ENCODE measurements around the gene FOXC1. TPM values are rescaled to one million over a fixed set of nuclear protein-coding genes. Genes with fewer than 3 reads are reported as not detected.

The FOXC1 gene
- total and polyA plus RNA-seq, 2 donors, result 3.7 to 17.3 TPM

DNA sequence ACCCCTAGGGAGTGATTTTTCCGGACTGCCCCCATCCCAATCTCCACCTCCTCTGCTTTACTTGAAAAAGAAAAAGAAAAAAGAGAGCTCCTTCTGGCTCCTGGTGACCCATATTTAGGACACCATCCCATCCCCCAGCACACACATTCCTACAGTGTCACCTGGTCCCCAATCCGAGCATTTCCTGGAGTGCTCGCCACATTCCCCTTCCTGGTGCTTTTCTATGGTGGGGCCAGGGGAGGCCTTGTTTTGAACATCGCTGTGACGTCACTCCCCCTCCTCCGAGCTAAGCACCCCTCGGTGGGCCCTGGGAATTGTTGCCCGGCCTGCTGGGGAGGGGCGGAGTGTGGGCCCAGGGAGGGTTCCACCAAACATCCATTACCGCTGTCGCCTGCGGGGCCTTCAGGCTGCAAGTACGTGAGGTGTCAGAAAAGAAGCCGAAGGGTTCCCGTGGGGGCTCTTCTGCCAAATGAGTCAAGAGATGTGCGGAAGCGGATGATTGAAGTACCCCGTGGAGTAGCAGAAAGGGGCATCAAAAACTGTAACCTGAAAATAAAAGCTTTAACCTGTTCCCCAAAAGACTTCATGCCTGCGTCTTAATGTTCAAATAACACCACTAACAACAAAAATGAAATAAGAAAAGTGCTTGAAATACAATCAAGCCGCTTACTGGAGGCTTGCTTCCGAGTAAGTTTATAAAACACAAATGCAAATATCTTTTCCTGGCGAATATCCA lies 2.8 kb upstream of the FOXC1 start:
- 10% methylated on average over 22 of the region's 22 CpGs for WGBS
- Histone ChIP-seq H3K36me3 (ENCODE audit: control insufficient read depth in 2 of 2, insufficient read depth in 2 of 2, low read length in 1 of 2) (no peaks in the 10 kb centered on the region), H3K27me3 (ENCODE audit: control insufficient read depth in 2 of 2, insufficient read depth in 1 of 2, low read length in 1 of 2) (peaks cover 94 to 98% of the 10 kb centered on the region in 2 donors), H3K4me3 (ENCODE audit: low read length in 2 of 2) (no peak overlapping the region), H3K4me1 (ENCODE audit: control insufficient read depth in 2 of 2, insufficient read depth in 2 of 2, low read length in 2 of 2) (peaks cover 18 to 49% of the 10 kb centered on the region in 2 donors), H3K9me3 (ENCODE audit: control insufficient read depth in 2 of 2, insufficient read depth in 1 of 2, low read length in 1 of 2) (peaks cover 0 to 13% of the 10 kb centered on the region in 2 donors), H3K27ac (ENCODE audit: low read depth in 1 of 2, low read length in 1 of 2) (no peak overlapping the region)
- peak in 1 of 9 donors; percentile 48 for DNase-seq (ENCODE audit: low read depth in 6 of 9, low spot score in 9 of 9)

DNA sequence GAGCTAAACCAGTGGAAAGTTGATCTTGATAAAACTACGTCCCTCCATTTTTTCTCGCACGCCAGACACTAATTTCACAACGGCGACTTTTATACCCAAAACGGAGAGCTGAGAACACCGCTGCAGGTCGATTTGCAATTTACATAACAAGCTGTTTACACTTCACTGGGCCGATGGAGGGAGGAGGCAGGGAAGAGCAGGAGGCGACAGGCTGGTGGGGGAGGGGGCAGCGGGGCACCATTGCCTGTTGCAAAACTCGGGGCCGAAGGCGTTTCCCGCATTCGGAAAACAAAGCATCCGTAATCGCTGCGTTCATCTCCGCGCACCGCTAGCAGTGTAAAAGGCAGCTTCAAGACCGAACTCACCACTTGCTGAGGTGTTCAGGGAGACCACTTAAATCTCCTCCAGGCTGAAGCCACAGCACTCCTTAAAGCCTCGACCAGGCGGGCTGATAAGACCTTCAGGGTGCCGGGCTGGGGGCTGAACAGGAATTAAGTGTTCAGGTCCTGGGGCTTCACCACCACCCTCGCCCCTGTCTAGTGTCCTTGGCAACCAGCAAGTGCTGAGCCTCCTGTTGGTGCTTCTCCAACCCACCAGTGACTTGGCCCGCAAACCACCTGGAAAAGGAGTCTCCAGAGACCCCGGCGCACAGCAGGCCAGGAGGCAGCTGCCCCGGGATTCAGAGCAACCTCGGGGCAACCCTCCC lies 2.0 kb upstream of the FOXC1 start:
- Histone ChIP-seq H3K4me1 (ENCODE audit: control insufficient read depth in 2 of 2, insufficient read depth in 2 of 2, low read length in 2 of 2) (peaks cover 18 to 51% of the 10 kb centered on the region in 2 donors), H3K4me3 (ENCODE audit: low read length in 2 of 2) (peak overlapping the region in 1 of 2 donors; percentile 4), H3K27me3 (ENCODE audit: control insufficient read depth in 2 of 2, insufficient read depth in 1 of 2, low read length in 1 of 2) (peaks cover 92 to 98% of the 10 kb centered on the region in 2 donors)

GRCh38 chr6:1608222-1609040 lies 1.3 kb upstream of the FOXC1 start:
- H3K4me1 ChIP-seq (ENCODE audit: control insufficient read depth in 2 of 2, insufficient read depth in 2 of 2, low read length in 2 of 2), result peaks cover 18 to 51% of the 10 kb centered on the region in 2 donors
- H3K9me3 ChIP-seq (ENCODE audit: control insufficient read depth in 2 of 2, insufficient read depth in 1 of 2, low read length in 1 of 2), result peaks cover 0 to 13% of the 10 kb centered on the region in 2 donors
- H3K4me3 ChIP-seq (ENCODE audit: low read length in 2 of 2), result peak overlapping the region in 1 of 2 donors; percentile 69
- H3K36me3 ChIP-seq (ENCODE audit: control insufficient read depth in 2 of 2, insufficient read depth in 2 of 2, low read length in 1 of 2), result no peaks in the 10 kb centered on the region
- peaks cover 89 to 98% of the 10 kb centered on the region in 2 donors for H3K27me3 ChIP-seq (ENCODE audit: control insufficient read depth in 2 of 2, insufficient read depth in 1 of 2, low read length in 1 of 2)
- no peak overlapping the region for H3K27ac ChIP-seq (ENCODE audit: low read depth in 1 of 2, low read length in 1 of 2)
- WGBS, result 9% methylated on average over 59 of the region's 59 CpGs
- peak in 1 of 9 donors; percentile 31 for DNase-seq (ENCODE audit: low read depth in 6 of 9, low spot score in 9 of 9)

More for the DNA sequence above, 2.0 kb upstream of the FOXC1 start:
- H3K9me3 ChIP-seq (ENCODE audit: control insufficient read depth in 2 of 2, insufficient read depth in 1 of 2, low read length in 1 of 2), result peaks cover 0 to 13% of the 10 kb centered on the region in 2 donors
- no peaks in the 10 kb centered on the region for H3K36me3 ChIP-seq (ENCODE audit: control insufficient read depth in 2 of 2, insufficient read depth in 2 of 2, low read length in 1 of 2)
- DNase-seq (ENCODE audit: low read depth in 6 of 9, low spot score in 9 of 9), result peak in 1 of 9 donors; percentile 54
- WGBS, result 8% methylated on average over 32 of the region's 32 CpGs
- H3K27ac ChIP-seq (ENCODE audit: low read depth in 1 of 2, low read length in 1 of 2), result no peak overlapping the region

DNA sequence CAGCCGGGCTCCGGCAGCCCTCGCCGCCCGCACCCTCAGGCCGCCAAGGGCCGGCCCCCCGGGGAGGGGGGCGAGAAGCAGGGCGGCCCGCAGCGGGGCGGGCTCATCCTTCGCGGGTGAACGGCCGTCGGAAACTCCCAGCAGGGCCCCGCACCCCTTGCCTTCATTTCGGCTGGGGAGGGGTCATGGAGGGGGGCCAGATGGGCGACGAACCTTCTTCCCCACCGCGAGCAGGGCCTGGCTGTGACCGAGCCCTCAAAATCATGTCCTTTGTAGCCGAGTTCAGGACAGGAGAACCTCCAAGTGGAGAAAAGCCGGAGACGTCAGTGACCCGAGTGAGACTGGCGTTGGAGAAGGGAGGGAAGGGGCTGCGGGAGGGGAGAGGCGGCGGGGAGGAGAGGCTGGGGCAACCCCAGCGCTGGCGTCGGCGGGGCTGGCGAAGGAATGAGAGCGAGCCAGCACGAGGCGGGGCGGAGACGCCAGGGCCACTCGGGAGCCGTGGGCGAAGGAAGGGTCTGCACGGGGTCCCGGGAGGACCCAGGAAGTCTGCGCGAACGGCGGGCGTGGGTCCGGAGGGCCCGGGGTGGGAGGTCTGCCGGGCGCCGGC lies 571 bp upstream of the FOXC1 start:
- Histone ChIP-seq H3K36me3 (ENCODE audit: control insufficient read depth in 2 of 2, insufficient read depth in 2 of 2, low read length in 1 of 2) (no peaks in the 10 kb centered on the region), H3K27me3 (ENCODE audit: control insufficient read depth in 2 of 2, insufficient read depth in 1 of 2, low read length in 1 of 2) (peaks cover 89 to 98% of the 10 kb centered on the region in 2 donors), H3K4me3 (ENCODE audit: low read length in 2 of 2) (peak overlapping the region; percentile 24 to 69), H3K9me3 (ENCODE audit: control insufficient read depth in 2 of 2, insufficient read depth in 1 of 2, low read length in 1 of 2) (peaks cover 0 to 17% of the 10 kb centered on the region in 2 donors), H3K27ac (ENCODE audit: low read depth in 1 of 2, low read length in 1 of 2) (peak overlapping the region in 1 of 2 donors; percentile 79), H3K4me1 (ENCODE audit: control insufficient read depth in 2 of 2, insufficient read depth in 2 of 2, low read length in 2 of 2) (peaks cover 18 to 56% of the 10 kb centered on the region in 2 donors)
- peak in 1 of 9 donors; percentile 33 for DNase-seq (ENCODE audit: low read depth in 6 of 9, low spot score in 9 of 9)
- WGBS, result 3% methylated on average over 58 of the region's 58 CpGs

GRCh38 chr6:1610497-1611321 lies 994 bp downstream of the FOXC1 start:
- peaks cover 89 to 98% of the 10 kb centered on the region in 2 donors for H3K27me3 ChIP-seq (ENCODE audit: control insufficient read depth in 2 of 2, insufficient read depth in 1 of 2, low read length in 1 of 2)
- H3K4me1 ChIP-seq (ENCODE audit: control insufficient read depth in 2 of 2, insufficient read depth in 2 of 2, low read length in 2 of 2), result peaks cover 15 to 50% of the 10 kb centered on the region in 2 donors
- 5% methylated on average over 101 of the region's 101 CpGs for whole genome bisulfite sequencing
- peak overlapping the region; percentile 7 to 78 for H3K27ac ChIP-seq (ENCODE audit: low read depth in 1 of 2, low read length in 1 of 2)
- H3K4me3 ChIP-seq (ENCODE audit: low read length in 2 of 2), result peak overlapping the region; percentile 37 to 69
- peak in 1 of 9 donors; percentile 42 for DNase-seq (ENCODE audit: low read depth in 6 of 9, low spot score in 9 of 9)
- H3K36me3 ChIP-seq (ENCODE audit: control insufficient read depth in 2 of 2, insufficient read depth in 2 of 2, low read length in 1 of 2), result no peaks in the 10 kb centered on the region
- peaks cover 0 to 14% of the 10 kb centered on the region in 2 donors for H3K9me3 ChIP-seq (ENCODE audit: control insufficient read depth in 2 of 2, insufficient read depth in 1 of 2, low read length in 1 of 2)

DNA sequence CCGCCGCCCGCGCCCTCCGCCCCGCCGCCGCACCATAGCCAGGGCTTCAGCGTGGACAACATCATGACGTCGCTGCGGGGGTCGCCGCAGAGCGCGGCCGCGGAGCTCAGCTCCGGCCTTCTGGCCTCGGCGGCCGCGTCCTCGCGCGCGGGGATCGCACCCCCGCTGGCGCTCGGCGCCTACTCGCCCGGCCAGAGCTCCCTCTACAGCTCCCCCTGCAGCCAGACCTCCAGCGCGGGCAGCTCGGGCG lies 1.5 kb downstream of the FOXC1 start:
- peak overlapping the region in 1 of 2 donors; percentile 69 for H3K4me3 ChIP-seq (ENCODE audit: low read length in 2 of 2)
- H3K9me3 ChIP-seq (ENCODE audit: control insufficient read depth in 2 of 2, insufficient read depth in 1 of 2, low read length in 1 of 2), result peaks cover 0 to 13% of the 10 kb centered on the region in 2 donors
- WGBS, result 4% methylated on average over 38 of the region's 38 CpGs
- DNase-seq (ENCODE audit: low read depth in 6 of 9, low spot score in 9 of 9), result no peak
- H3K36me3 ChIP-seq (ENCODE audit: control insufficient read depth in 2 of 2, insufficient read depth in 2 of 2, low read length in 1 of 2), result no peaks in the 10 kb centered on the region
- peaks cover 15 to 46% of the 10 kb centered on the region in 2 donors for H3K4me1 ChIP-seq (ENCODE audit: control insufficient read depth in 2 of 2, insufficient read depth in 2 of 2, low read length in 2 of 2)
- H3K27ac ChIP-seq (ENCODE audit: low read depth in 1 of 2, low read length in 1 of 2), result peak overlapping the region in 1 of 2 donors; percentile 42
- H3K27me3 ChIP-seq (ENCODE audit: control insufficient read depth in 2 of 2, insufficient read depth in 1 of 2, low read length in 1 of 2), result peaks cover 89 to 98% of the 10 kb centered on the region in 2 donors

GRCh38 chr6:1611572-1612298 lies 2.0 kb downstream of the FOXC1 start:
- DNase-seq (ENCODE audit: low read depth in 6 of 9, low spot score in 9 of 9), result peak in 1 of 9 donors; percentile 62
- Histone ChIP-seq H3K9me3 (ENCODE audit: control insufficient read depth in 2 of 2, insufficient read depth in 1 of 2, low read length in 1 of 2) (peaks cover 0 to 9% of the 10 kb centered on the region in 2 donors), H3K27ac (ENCODE audit: low read depth in 1 of 2, low read length in 1 of 2) (peak overlapping the region in 1 of 2 donors; percentile 53), H3K36me3 (ENCODE audit: control insufficient read depth in 2 of 2, insufficient read depth in 2 of 2, low read length in 1 of 2) (no peaks in the 10 kb centered on the region), H3K4me3 (ENCODE audit: low read length in 2 of 2) (peak overlapping the region; percentile 17 to 69), H3K4me1 (ENCODE audit: control insufficient read depth in 2 of 2, insufficient read depth in 2 of 2, low read length in 2 of 2) (peaks cover 15 to 41% of the 10 kb centered on the region in 2 donors), H3K27me3 (ENCODE audit: control insufficient read depth in 2 of 2, insufficient read depth in 1 of 2, low read length in 1 of 2) (peaks cover 89 to 98% of the 10 kb centered on the region in 2 donors)
- 2% methylated on average over 71 of the region's 71 CpGs for WGBS

All from thymus (tissue), 11 donors.